Astrocyte (in vitro differentiated cells and primary cell): ENCODE data around the gene TNKS1BP1. TPM values are rescaled to one million over a fixed set of nuclear protein-coding genes. Genes with fewer than 3 reads are reported as not detected.

Experiments used
- DNase-seq: peaks from one replicate; pipeline ENCODE4 v3.0.0-alpha.2; 2010; ENCODE audit warnings: low read depth
- FAIRE-seq: peaks from 2 replicates; lab custom pipeline; 2011; peaks lifted over from hg19 to GRCh38; lab: Jason Lieb, UNC
- H2AFZ ChIP-seq: 2 replicates; pipeline ENCODE4 v1.6.0; 2012; ENCODE audit warnings: low read depth, low read length, inconsistent platforms
- H3K27ac ChIP-seq: 2 replicates; pipeline ENCODE4 v1.5.1; 2011; ENCODE audit warnings: low read depth, low read length, inconsistent platforms
- H3K27me3 ChIP-seq: 2 replicates; pipeline ENCODE4 v1.6.0; 2011; ENCODE audit warnings: low read length, inconsistent platforms; ENCODE audit not compliant: insufficient read depth
- H3K36me3 ChIP-seq: 2 replicates; pipeline ENCODE4 v1.5.1; 2011; ENCODE audit warnings: low read length, inconsistent platforms; ENCODE audit not compliant: insufficient read depth
- H3K4me1 ChIP-seq: 2 replicates; pipeline ENCODE4 v1.5.1; 2011; ENCODE audit warnings: low read length, inconsistent platforms; ENCODE audit not compliant: insufficient read depth
- H3K4me2 ChIP-seq: 2 replicates; pipeline ENCODE4 v1.6.0; 2012; ENCODE audit warnings: low read length, inconsistent platforms
- H3K4me3 ChIP-seq: 2 replicates; pipeline ENCODE4 v1.5.1; 2011; ENCODE audit warnings: low read depth, mild to moderate bottlenecking, low read length, inconsistent platforms; ENCODE audit not compliant: insufficient read depth
- H3K79me2 ChIP-seq: 2 replicates; pipeline ENCODE4 v1.6.0; 2012; ENCODE audit warnings: mild to moderate bottlenecking, low read length, inconsistent platforms; ENCODE audit not compliant: insufficient read depth
- H3K9ac ChIP-seq: 2 replicates; pipeline ENCODE4 v1.6.0; 2012; ENCODE audit warnings: mild to moderate bottlenecking, low read length, inconsistent platforms
- H3K9me3 ChIP-seq: 2 replicates; pipeline ENCODE4 v1.5.1; 2012; ENCODE audit warnings: low read depth, mild to moderate bottlenecking, low read length, inconsistent platforms; ENCODE audit not compliant: insufficient read depth
- H4K20me1 ChIP-seq: 2 replicates; pipeline ENCODE4 v1.6.0; 2012; ENCODE audit warnings: low read length, inconsistent platforms; ENCODE audit not compliant: insufficient read depth
- H3K27ac Mint-ChIP-seq: one replicate; pipeline ENCODE4 v1.8.0; 2021; ENCODE audit warnings: mild to moderate bottlenecking, mixed read lengths; ENCODE audit not compliant: unreplicated experiment
- H3K27me3 Mint-ChIP-seq: one replicate; pipeline ENCODE4 v1.8.0; 2021; ENCODE audit warnings: low read depth, mixed read lengths; ENCODE audit not compliant: unreplicated experiment
- H3K36me3 Mint-ChIP-seq: one replicate; pipeline ENCODE4 v1.8.0; 2021; ENCODE audit warnings: low read depth, mixed read lengths; ENCODE audit not compliant: unreplicated experiment
- H3K4me1 Mint-ChIP-seq: one replicate; pipeline ENCODE4 v1.8.0; 2021; ENCODE audit warnings: low read depth, mixed read lengths; ENCODE audit not compliant: unreplicated experiment
- H3K4me3 Mint-ChIP-seq: one replicate; pipeline ENCODE4 v1.8.0; 2021; ENCODE audit warnings: mild to moderate bottlenecking, moderate library complexity, mixed read lengths; ENCODE audit not compliant: unreplicated experiment
- H3K9me3 Mint-ChIP-seq: one replicate; pipeline ENCODE4 v1.8.0; 2021; ENCODE audit warnings: mild to moderate bottlenecking, mixed read lengths; ENCODE audit not compliant: unreplicated experiment
- EZH2 ChIP-seq: IDR thresholded peaks from 2 replicates; pipeline ENCODE4 v1.6.1; 2012; ENCODE audit warnings: mild to moderate bottlenecking, low read length, inconsistent platforms; ENCODE audit not compliant: insufficient read depth
- total RNA-seq: library from RNA; stranded (reverse); gene quantifications from 2 replicates; pipeline ENCODE4 v1.2.1, GENCODE V29; 2021
- TF ChIP-seq, protein P1 (sequence below): IDR thresholded peaks from 2 replicates; pipeline ENCODE4 v1.5.1; 2011; ENCODE audit warnings: low read depth, mild to moderate bottlenecking, inconsistent platforms, low read length, moderate library complexity; ENCODE audit not compliant: insufficient read depth

TNKS1BP1 gene
- total RNA-seq, 1 donor from 2014 or later = 149 TPM

DNA sequence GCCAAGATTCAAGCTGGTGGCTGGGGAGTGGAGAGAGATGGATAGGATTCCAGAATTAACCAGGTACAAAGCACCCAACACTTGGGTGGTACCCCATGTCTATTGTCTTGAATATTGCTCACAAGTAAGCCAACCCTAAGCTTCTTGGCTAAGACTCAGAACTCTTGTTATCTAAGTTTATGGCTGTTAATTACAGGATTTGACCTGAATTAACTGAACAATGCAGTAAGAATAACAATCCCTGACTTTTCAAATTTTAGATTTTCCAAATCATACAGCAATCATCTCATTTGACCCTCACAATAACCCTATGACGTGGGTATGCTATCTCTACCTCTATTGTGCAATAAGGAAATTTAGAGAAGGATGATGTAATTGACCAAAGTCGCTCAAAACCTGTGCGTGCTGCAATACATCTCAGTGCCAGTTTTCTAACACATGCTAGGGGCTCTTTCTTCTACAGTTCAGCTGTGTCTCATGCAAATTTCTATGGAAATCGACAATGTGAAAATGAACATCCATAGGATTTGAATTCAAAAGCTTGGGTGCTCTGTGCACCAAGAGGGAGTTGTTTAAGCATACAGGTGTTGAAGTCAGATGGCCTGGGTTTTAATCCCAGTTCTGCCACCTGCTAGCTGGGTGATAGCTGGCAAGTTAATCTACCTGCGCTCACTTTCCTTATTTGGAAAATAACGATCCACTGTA lies 47.6 kb downstream of the TNKS1BP1 start:
- Mint-ChIP-seq H3K4me3 (no peak overlapping the region), H3K9me3 (peaks cover 14% of the 10 kb centered on the region), H3K36me3 (no peaks in the 10 kb centered on the region), H3K27ac (peak overlapping the region; percentile 97), H3K4me1 (peaks cover 14% of the 10 kb centered on the region), H3K27me3 (no peaks in the 10 kb centered on the region)
- Histone ChIP-seq H2AFZ (no peak overlapping the region), H4K20me1 (no peaks in the 10 kb centered on the region), H3K4me2 (peak overlapping the region; percentile 84), H3K36me3 (no peaks in the 10 kb centered on the region), H3K4me3 (no peak overlapping the region), H3K9me3 (peaks cover 6% of the 10 kb centered on the region), H3K79me2 (no peaks in the 10 kb centered on the region), H3K9ac (peak overlapping the region; percentile 58), H3K27ac (no peak overlapping the region), H3K27me3 (no peaks in the 10 kb centered on the region), H3K4me1 (peaks cover 4% of the 10 kb centered on the region)
- TF ChIP-seq, protein P1, sequence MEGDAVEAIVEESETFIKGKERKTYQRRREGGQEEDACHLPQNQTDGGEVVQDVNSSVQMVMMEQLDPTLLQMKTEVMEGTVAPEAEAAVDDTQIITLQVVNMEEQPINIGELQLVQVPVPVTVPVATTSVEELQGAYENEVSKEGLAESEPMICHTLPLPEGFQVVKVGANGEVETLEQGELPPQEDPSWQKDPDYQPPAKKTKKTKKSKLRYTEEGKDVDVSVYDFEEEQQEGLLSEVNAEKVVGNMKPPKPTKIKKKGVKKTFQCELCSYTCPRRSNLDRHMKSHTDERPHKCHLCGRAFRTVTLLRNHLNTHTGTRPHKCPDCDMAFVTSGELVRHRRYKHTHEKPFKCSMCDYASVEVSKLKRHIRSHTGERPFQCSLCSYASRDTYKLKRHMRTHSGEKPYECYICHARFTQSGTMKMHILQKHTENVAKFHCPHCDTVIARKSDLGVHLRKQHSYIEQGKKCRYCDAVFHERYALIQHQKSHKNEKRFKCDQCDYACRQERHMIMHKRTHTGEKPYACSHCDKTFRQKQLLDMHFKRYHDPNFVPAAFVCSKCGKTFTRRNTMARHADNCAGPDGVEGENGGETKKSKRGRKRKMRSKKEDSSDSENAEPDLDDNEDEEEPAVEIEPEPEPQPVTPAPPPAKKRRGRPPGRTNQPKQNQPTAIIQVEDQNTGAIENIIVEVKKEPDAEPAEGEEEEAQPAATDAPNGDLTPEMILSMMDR = no peak
- no peak for TF ChIP-seq EZH2
- FAIRE-seq (no peak), DNase-seq (no peak)

DNA sequence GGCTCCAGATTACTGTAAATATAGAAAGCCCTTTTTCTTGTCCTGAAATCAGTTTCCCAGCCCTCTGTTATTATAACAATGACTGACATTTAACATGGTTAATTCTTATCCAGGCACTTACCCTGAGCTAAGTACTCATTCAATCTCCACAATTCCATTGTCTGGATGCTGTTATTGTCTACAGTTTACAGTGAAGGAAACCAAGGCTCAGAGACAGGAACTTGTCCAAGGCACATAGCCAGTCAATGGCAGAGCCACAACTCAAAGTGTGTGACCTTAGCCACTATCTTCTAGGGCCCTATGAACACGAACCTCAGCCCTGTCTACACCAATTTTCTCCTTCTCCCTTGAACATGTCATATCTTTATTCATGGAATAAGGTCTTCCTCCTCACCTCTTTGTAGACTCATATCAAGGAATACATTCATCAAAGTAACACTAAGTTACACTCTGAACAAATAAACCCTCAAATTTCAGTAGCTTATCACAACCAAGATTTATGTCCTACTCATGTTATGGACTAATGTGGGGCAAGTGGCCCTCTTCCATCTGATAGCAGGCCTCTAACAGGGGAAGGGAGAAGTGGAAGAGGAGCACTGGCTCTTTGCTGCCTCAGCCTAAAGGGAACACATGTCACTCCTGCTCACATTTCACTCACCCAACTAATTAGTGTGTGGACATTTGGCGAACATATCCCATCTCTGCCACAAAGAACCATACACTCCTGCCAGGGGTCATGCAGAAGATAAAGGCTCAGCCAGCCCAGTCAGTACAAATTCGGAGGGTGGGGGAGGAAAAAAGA lies 48.4 kb downstream of the TNKS1BP1 start:
- no peak overlapping the region for H3K4me2 ChIP-seq
- H4K20me1 ChIP-seq = no peaks in the 10 kb centered on the region
- H3K9ac ChIP-seq = no peak overlapping the region
- FAIRE-seq (no peak), DNase-seq (no peak)
- Mint-ChIP-seq H3K27me3 (no peaks in the 10 kb centered on the region), H3K9me3 (peaks cover 9% of the 10 kb centered on the region), H3K36me3 (no peaks in the 10 kb centered on the region), H3K4me3 (no peak overlapping the region), H3K4me1 (peaks cover 14% of the 10 kb centered on the region), H3K27ac (no peak overlapping the region)
- no peaks in the 10 kb centered on the region for H3K79me2 ChIP-seq
- H3K27me3 ChIP-seq = no peaks in the 10 kb centered on the region
- no peak overlapping the region for H3K27ac ChIP-seq
- no peak for TF ChIP-seq EZH2
- TF ChIP-seq, protein P1 = no peak
- peaks cover 6% of the 10 kb centered on the region for H3K9me3 ChIP-seq
- no peak overlapping the region for H3K4me3 ChIP-seq
- H2AFZ ChIP-seq = no peak overlapping the region
- peaks cover 4% of the 10 kb centered on the region for H3K4me1 ChIP-seq
- no peaks in the 10 kb centered on the region for H3K36me3 ChIP-seq
